Measurements from ENCODE around the gene EYS. TPM values are rescaled to one million over a fixed set of nuclear protein-coding genes. Genes with fewer than 3 reads are reported as not detected.
A peak's percentile ranks its signal among the peaks of the same experiment; 100 is the strongest.

Gene EYS
- total RNA-seq, 4 donors from 2014 or later, result under 0.01 TPM; not detected in 3

GRCh38 chr6:63807056-63807455 is 1900.0 kb downstream of the EYS start:
- WGBS, result 68% methylated on average over 2 of the region's 2 CpGs

GRCh38 chr6:63806573-63806913 is 1900.5 kb downstream of the EYS start:
- Histone ChIP-seq H3K27me3 (no peaks in the 10 kb centered on the region), H3K9me3 (no peaks in the 10 kb centered on the region), H3K4me3 (no peak overlapping the region), H3K36me3 (no peaks in the 10 kb centered on the region), H3K27ac (replicated peaks in 1 of 4) (peak overlapping the region in 2 of 4 donors; percentile 33 to 44), H3K4me1 (peaks cover 0 to 16% (median 8%) of the 10 kb centered on the region in 4 donors)
- WGBS, result 73% methylated on average over 2 of the region's 2 CpGs
- TF ChIP-seq POLR2A (IDR thresholded peaks at IDR 0.05; ENCODE audit: low read depth), result no peak
- no peak for TF ChIP-seq CTCF (IDR thresholded peaks at IDR 0.05)
- TF ChIP-seq EP300 (IDR thresholded peaks at IDR 0.05), result no peak
- no peak for TF ChIP-seq POLR2AphosphoS5 (IDR thresholded peaks at IDR 0.05)
- intact Hi-C loops (cut with DNase I), result no loop called here
- no peak for DNase-seq (ENCODE audit: extremely low spot score)

More at GRCh38 chr6:63807056-63807455, 1900.0 kb downstream of the EYS start:
- Histone ChIP-seq H3K4me1 (peaks cover 0 to 16% (median 8%) of the 10 kb centered on the region in 4 donors), H3K9me3 (no peaks in the 10 kb centered on the region), H3K4me3 (no peak overlapping the region), H3K27me3 (no peaks in the 10 kb centered on the region), H3K36me3 (no peaks in the 10 kb centered on the region), H3K27ac (replicated peaks in 1 of 4) (peak overlapping the region in 2 of 4 donors; percentile 33 to 44)
- TF ChIP-seq POLR2A (IDR thresholded peaks at IDR 0.05; ENCODE audit: low read depth) (no peak), EP300 (IDR thresholded peaks at IDR 0.05) (no peak), POLR2AphosphoS5 (IDR thresholded peaks at IDR 0.05) (no peak), CTCF (IDR thresholded peaks at IDR 0.05) (no peak)
- intact Hi-C loops (cut with DNase I), result no loop called here
- no peak for DNase-seq (ENCODE audit: extremely low spot score)

- WGBS, result 48% methylated on average over 5 of the region's 5 CpGs
- no peaks in the 10 kb centered on the region for H3K36me3 ChIP-seq
- H3K27ac ChIP-seq (replicated peaks in 1 of 4), result peak overlapping the region in 3 of 4 donors; percentile 33 to 44 (median 39)
- no peak for DNase-seq (ENCODE audit: extremely low spot score)
- TF ChIP-seq EP300 (IDR thresholded peaks at IDR 0.05) (no peak), POLR2AphosphoS5 (IDR thresholded peaks at IDR 0.05) (peak in 1 of 2 donors; percentile 26)
- H3K27me3 ChIP-seq, result no peaks in the 10 kb centered on the region
- H3K9me3 ChIP-seq, result no peaks in the 10 kb centered on the region
- intact Hi-C loops (cut with DNase I), result no loop called here
- peaks cover 0 to 16% (median 8%) of the 10 kb centered on the region in 4 donors for H3K4me1 ChIP-seq
- no peak overlapping the region for H3K4me3 ChIP-seq
Measured at GRCh38 chr6:63805808-63806572, 1901.0 kb downstream of the EYS start.

- intact Hi-C loops (cut with DNase I), result no loop called here
- no peak for TF ChIP-seq EP300 (IDR thresholded peaks at IDR 0.05)
- TF ChIP-seq POLR2A (IDR thresholded peaks at IDR 0.05; ENCODE audit: low read depth), result no peak
- TF ChIP-seq CTCF (IDR thresholded peaks at IDR 0.05), result no peak
- no peak for TF ChIP-seq POLR2AphosphoS5 (IDR thresholded peaks at IDR 0.05)
- WGBS, result 81% methylated on average over 3 of the region's 3 CpGs
- Histone ChIP-seq H3K4me3 (no peak overlapping the region), H3K9me3 (no peaks in the 10 kb centered on the region), H3K27ac (replicated peaks in 1 of 4) (peak overlapping the region in 2 of 4 donors; percentile 33 to 44), H3K4me1 (peaks cover 0 to 16% (median 8%) of the 10 kb centered on the region in 4 donors), H3K36me3 (no peaks in the 10 kb centered on the region), H3K27me3 (no peaks in the 10 kb centered on the region)
- no peak for DNase-seq (ENCODE audit: extremely low spot score)
Measured at GRCh38 chr6:63805345-63805744, 1901.7 kb downstream of the EYS start.

- Histone ChIP-seq H3K36me3 (no peaks in the 10 kb centered on the region), H3K27ac (replicated peaks in 1 of 4) (no peak overlapping the region), H3K4me3 (no peak overlapping the region), H3K27me3 (no peaks in the 10 kb centered on the region), H3K9me3 (no peaks in the 10 kb centered on the region), H3K4me1 (peaks cover 0 to 16% (median 8%) of the 10 kb centered on the region in 4 donors)
- intact Hi-C loops (cut with DNase I), result no loop called here
- TF ChIP-seq POLR2AphosphoS5 (IDR thresholded peaks at IDR 0.05), result no peak
- TF ChIP-seq EP300 (IDR thresholded peaks at IDR 0.05), result no peak
- TF ChIP-seq CTCF (IDR thresholded peaks at IDR 0.05), result no peak
- no peak for TF ChIP-seq POLR2A (IDR thresholded peaks at IDR 0.05; ENCODE audit: low read depth)
- no peak for DNase-seq (ENCODE audit: extremely low spot score)
Measured at GRCh38 chr6:63804381-63804956, 1902.6 kb downstream of the EYS start.
